ENCODE data around the gene CLDN7.

The CLDN7 gene

GRCh38 chr17:7224110-7224509, 38.2 kb downstream of the CLDN7 start:
- Histone ChIP-seq H3K36me3 (ENCODE audit: insufficient read depth, insufficient read length, low read length) (peaks cover 81% of the 10 kb centered on the region), H3K9ac (ENCODE audit: insufficient read length, low read depth) (no peak overlapping the region), H3K27me3 (ENCODE audit: insufficient read depth, insufficient read length) (no peaks in the 10 kb centered on the region), H3K4me3 (ENCODE audit: insufficient read length, low read depth) (no peak overlapping the region), H3K4me1 (ENCODE audit: insufficient read depth, insufficient read length) (peaks cover 22% of the 10 kb centered on the region), H3K9me3 (ENCODE audit: insufficient read depth, low read length) (no peaks in the 10 kb centered on the region)
- no peak for DNase-seq (ENCODE audit: low read depth, low spot score)
- TF ChIP-seq SUZ12 (IDR thresholded peaks at IDR 0.05; ENCODE audit: extremely low read depth, insufficient read depth, insufficient read length) = no peak
- TF ChIP-seq YY1 (IDR thresholded peaks at IDR 0.05; ENCODE audit: insufficient read depth, insufficient read length) = no peak
- no peak for TF ChIP-seq ZNF274 (IDR thresholded peaks at IDR 0.05; ENCODE audit: low read depth, low read length)

GRCh38 chr17:7223375-7223774, 38.9 kb downstream of the CLDN7 start:
- H3K9ac ChIP-seq (ENCODE audit: insufficient read length, low read depth) = no peak overlapping the region
- no peaks in the 10 kb centered on the region for H3K9me3 ChIP-seq (ENCODE audit: insufficient read depth, low read length)
- no peak overlapping the region for H3K4me3 ChIP-seq (ENCODE audit: insufficient read length, low read depth)
- peaks cover 24% of the 10 kb centered on the region for H3K4me1 ChIP-seq (ENCODE audit: insufficient read depth, insufficient read length)
- H3K36me3 ChIP-seq (ENCODE audit: insufficient read depth, insufficient read length, low read length) = peaks cover 74% of the 10 kb centered on the region
- TF ChIP-seq YY1 (IDR thresholded peaks at IDR 0.05; ENCODE audit: insufficient read depth, insufficient read length) (no peak), ZNF274 (IDR thresholded peaks at IDR 0.05; ENCODE audit: low read depth, low read length) (no peak), SUZ12 (IDR thresholded peaks at IDR 0.05; ENCODE audit: extremely low read depth, insufficient read depth, insufficient read length) (no peak)
- DNase-seq (ENCODE audit: low read depth, low spot score) = no peak
- no peaks in the 10 kb centered on the region for H3K27me3 ChIP-seq (ENCODE audit: insufficient read depth, insufficient read length)

DNA sequence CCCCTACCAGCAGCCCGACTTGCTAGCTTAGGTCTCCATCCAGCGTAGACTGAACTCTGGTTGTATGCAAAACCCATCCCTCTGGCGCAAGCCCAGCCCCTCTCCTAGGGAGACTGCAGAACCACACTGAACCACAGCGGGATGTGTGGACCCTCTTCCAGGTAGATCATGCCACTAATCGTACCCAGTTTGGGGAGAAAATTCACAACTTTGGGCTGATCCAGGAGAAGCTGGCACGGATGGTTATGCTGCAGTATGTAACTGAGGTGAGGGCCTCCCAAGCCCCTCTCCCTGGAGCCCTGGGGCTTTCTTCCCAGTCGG, 39.3 kb downstream of the CLDN7 start:
- no peak for DNase-seq (ENCODE audit: low read depth, low spot score)
- Histone ChIP-seq H3K27me3 (ENCODE audit: insufficient read depth, insufficient read length) (no peaks in the 10 kb centered on the region), H3K4me3 (ENCODE audit: insufficient read length, low read depth) (no peak overlapping the region), H3K36me3 (ENCODE audit: insufficient read depth, insufficient read length, low read length) (peaks cover 71% of the 10 kb centered on the region), H3K4me1 (ENCODE audit: insufficient read depth, insufficient read length) (peaks cover 25% of the 10 kb centered on the region), H3K9me3 (ENCODE audit: insufficient read depth, low read length) (no peaks in the 10 kb centered on the region), H3K9ac (ENCODE audit: insufficient read length, low read depth) (no peak overlapping the region)
- TF ChIP-seq YY1 (IDR thresholded peaks at IDR 0.05; ENCODE audit: insufficient read depth, insufficient read length) (no peak), SUZ12 (IDR thresholded peaks at IDR 0.05; ENCODE audit: extremely low read depth, insufficient read depth, insufficient read length) (no peak), ZNF274 (IDR thresholded peaks at IDR 0.05; ENCODE audit: low read depth, low read length) (no peak)

- no peak for DNase-seq (ENCODE audit: low read depth, low spot score)
- H3K36me3 ChIP-seq (ENCODE audit: insufficient read depth, insufficient read length, low read length) = peaks cover 66% of the 10 kb centered on the region
- H3K9me3 ChIP-seq (ENCODE audit: insufficient read depth, low read length) = no peaks in the 10 kb centered on the region
- peaks cover 26% of the 10 kb centered on the region for H3K4me1 ChIP-seq (ENCODE audit: insufficient read depth, insufficient read length)
- no peak overlapping the region for H3K4me3 ChIP-seq (ENCODE audit: insufficient read length, low read depth)
- no peaks in the 10 kb centered on the region for H3K27me3 ChIP-seq (ENCODE audit: insufficient read depth, insufficient read length)
- no peak overlapping the region for H3K9ac ChIP-seq (ENCODE audit: insufficient read length, low read depth)
- no peak for TF ChIP-seq ZNF274 (IDR thresholded peaks at IDR 0.05; ENCODE audit: low read depth, low read length)
- TF ChIP-seq YY1 (IDR thresholded peaks at IDR 0.05; ENCODE audit: insufficient read depth, insufficient read length) = no peak
- no peak for TF ChIP-seq SUZ12 (IDR thresholded peaks at IDR 0.05; ENCODE audit: extremely low read depth, insufficient read depth, insufficient read length)
Observed at GRCh38 chr17:7222093-7222971, 39.9 kb downstream of the CLDN7 start.

GRCh38 chr17:7221278-7222092, 40.8 kb downstream of the CLDN7 start:
- H3K4me1 ChIP-seq (ENCODE audit: insufficient read depth, insufficient read length) = peaks cover 26% of the 10 kb centered on the region
- H3K9ac ChIP-seq (ENCODE audit: insufficient read length, low read depth) = peak overlapping the region; percentile 92
- TF ChIP-seq ZNF274 (IDR thresholded peaks at IDR 0.05; ENCODE audit: low read depth, low read length) (no peak), YY1 (IDR thresholded peaks at IDR 0.05; ENCODE audit: insufficient read depth, insufficient read length) (no peak), SUZ12 (IDR thresholded peaks at IDR 0.05; ENCODE audit: extremely low read depth, insufficient read depth, insufficient read length) (no peak)
- H3K9me3 ChIP-seq (ENCODE audit: insufficient read depth, low read length) = no peaks in the 10 kb centered on the region
- no peak for DNase-seq (ENCODE audit: low read depth, low spot score)
- no peaks in the 10 kb centered on the region for H3K27me3 ChIP-seq (ENCODE audit: insufficient read depth, insufficient read length)
- no peak overlapping the region for H3K4me3 ChIP-seq (ENCODE audit: insufficient read length, low read depth)
- H3K36me3 ChIP-seq (ENCODE audit: insufficient read depth, insufficient read length, low read length) = peaks cover 58% of the 10 kb centered on the region

- H3K27me3 ChIP-seq (ENCODE audit: insufficient read depth, insufficient read length) = no peaks in the 10 kb centered on the region
- peak overlapping the region; percentile 82 for H3K4me3 ChIP-seq (ENCODE audit: insufficient read length, low read depth)
- H3K9me3 ChIP-seq (ENCODE audit: insufficient read depth, low read length) = no peaks in the 10 kb centered on the region
- peaks cover 26% of the 10 kb centered on the region for H3K4me1 ChIP-seq (ENCODE audit: insufficient read depth, insufficient read length)
- peaks cover 50% of the 10 kb centered on the region for H3K36me3 ChIP-seq (ENCODE audit: insufficient read depth, insufficient read length, low read length)
- no peak for TF ChIP-seq ZNF274 (IDR thresholded peaks at IDR 0.05; ENCODE audit: low read depth, low read length)
- TF ChIP-seq YY1 (IDR thresholded peaks at IDR 0.05; ENCODE audit: insufficient read depth, insufficient read length) = no peak
- TF ChIP-seq SUZ12 (IDR thresholded peaks at IDR 0.05; ENCODE audit: extremely low read depth, insufficient read depth, insufficient read length) = no peak
- DNase-seq (ENCODE audit: low read depth, low spot score) = no peak
- H3K9ac ChIP-seq (ENCODE audit: insufficient read length, low read depth) = peak overlapping the region; percentile 92
Observed at GRCh38 chr17:7220593-7221277, 41.5 kb downstream of the CLDN7 start.
